Lung (tissue), 12 donors: ENCODE data around the gene TTC28. TPM values are rescaled to one million over a fixed set of nuclear protein-coding genes. Genes with fewer than 3 reads are reported as not detected.

ENCODE experiments used
- ATAC-seq: fragments of 200-7000 bp; cut with Tn5 transposase; one replicate; pipeline ENCODE4 v1.9.1; 2020; ENCODE audit warnings: moderate number of reproducible peaks; ENCODE audit not compliant: insufficient read depth, low FRiP score
- DNase-seq, 3 donors: peaks; one replicate each; pipeline ENCODE4 v3.0.0-alpha.2; 2013 to 2017
- H3K27ac ChIP-seq, 2 donors: one replicate each; pipeline ENCODE4 v1.5.1; 2013; ENCODE audit warnings: mild to moderate bottlenecking in 2 of 2, moderate library complexity in 2 of 2, control low read depth in 1 of 2, inconsistent platforms in 1 of 2, low read depth in 1 of 2, low read length in 1 of 2
- H3K27me3 ChIP-seq, 3 donors: one replicate each; pipeline ENCODE4 v1.5.1; 2013; ENCODE audit warnings: low read length in 2 of 3; ENCODE audit not compliant: control insufficient read depth in 3 of 3, insufficient read depth in 3 of 3
- H3K36me3 ChIP-seq, 4 donors: one replicate each; pipeline ENCODE4 v1.5.1; 2013; ENCODE audit warnings: low read length in 4 of 4, mild to moderate bottlenecking in 1 of 4, moderate library complexity in 1 of 4; ENCODE audit not compliant: control insufficient read depth in 4 of 4, insufficient read depth in 4 of 4
- H3K4me1 ChIP-seq, 5 donors: one replicate each; pipeline ENCODE4 v1.5.1; 2013; ENCODE audit warnings: low read length in 5 of 5, mild to moderate bottlenecking in 2 of 5, moderate library complexity in 1 of 5; ENCODE audit not compliant: control insufficient read depth in 5 of 5, insufficient read depth in 5 of 5
- H3K4me3 ChIP-seq: one replicate; pipeline ENCODE4 v1.5.1; 2013; ENCODE audit warnings: mild to moderate bottlenecking, control low read depth, moderate library complexity
- H3K9ac ChIP-seq, 2 donors: one replicate each; pipeline ENCODE4 v1.5.1; 2013; ENCODE audit warnings: low read length in 2 of 2, control low read depth in 1 of 2; ENCODE audit not compliant: insufficient read depth in 1 of 2
- H3K9me3 ChIP-seq, 4 donors: one replicate each; pipeline ENCODE4 v1.5.1; 2013; ENCODE audit warnings: low read length in 3 of 4, mild to moderate bottlenecking in 1 of 4, moderate library complexity in 1 of 4; ENCODE audit not compliant: control insufficient read depth in 4 of 4, insufficient read depth in 3 of 4
- CTCF ChIP-seq: IDR thresholded peaks from 2 replicates; pipeline ENCODE4 v1.5.1; 2012; ENCODE audit warnings: mild to moderate bottlenecking; ENCODE audit errors: control extremely low read depth, extremely low read depth
- WGBS, 2 donors: extraction: QIAGEN DNeasy Blood & Tissue Kit; methylation state at CpG; one replicate each; pipeline ENCODE4 v1.1.7; 2013; 5-methylcytosine and 5-hydroxymethylcytosine counted together
- polyA plus RNA-seq, 2 donors: library from polyadenylated mRNA; stranded (reverse); fragments of 200-250 nt; gene quantifications; one replicate each; pipeline ENCODE4 v1.2.1, GENCODE V29; 2013
- total RNA-seq, 2 donors: library from RNA; depleted of rRNA in 1 of 2; stranded (reverse); fragments of >200 nt in 1 of 2; gene quantifications; one replicate each; pipeline ENCODE4 v1.2.1, GENCODE V29; 2014 to 2021
- donor health status: control.
- donor health status: control.
- donor health status: Bipolar disorder and iron deficiency.
- donor health status: healthy.
- donor health status: DM: yes; HTN: yes; CAD: no.

TTC28 gene
- total and polyA plus RNA-seq, 4 donors, result 4.7 to 72.2 (median 24.8) TPM

- Histone ChIP-seq H3K27me3 (no peaks in the 10 kb centered on the region), H3K36me3 (peaks cover 6 to 24% (median 8%) of the 10 kb centered on the region in 4 donors), H3K9me3 (no peaks in the 10 kb centered on the region), H3K9ac (no peak overlapping the region), H3K27ac (no peak overlapping the region), H3K4me1 (peaks cover 0 to 6% (median 3%) of the 10 kb centered on the region in 5 donors), H3K4me3 (no peak overlapping the region)
- ATAC-seq (no peak), DNase-seq (peak in 1 of 3 donors; percentile 6)
- TF ChIP-seq CTCF, result no peak
- 91 to 92% methylated on average over 7 of the region's 7 CpGs for WGBS, 2 donors
Observed at GRCh38 chr22:27980424-27981148, 699.1 kb downstream of the TTC28 start.

- Histone ChIP-seq H3K9me3 (no peaks in the 10 kb centered on the region), H3K9ac (no peak overlapping the region), H3K27ac (no peak overlapping the region), H3K36me3 (peaks cover 2 to 16% (median 6%) of the 10 kb centered on the region in 4 donors), H3K4me3 (no peak overlapping the region), H3K27me3 (no peaks in the 10 kb centered on the region), H3K4me1 (peaks cover 2 to 13% (median 6%) of the 10 kb centered on the region in 5 donors)
- no peak for ATAC-seq
- 63 to 79% methylated on average over 5 of the region's 5 CpGs for WGBS, 2 donors
- TF ChIP-seq CTCF, result no peak
- DNase-seq, result peak in 1 of 3 donors; percentile 13
Observed at GRCh38 chr22:27978802-27979201, 700.8 kb downstream of the TTC28 start.

GRCh38 chr22:27978317-27978716 is 701.3 kb downstream of the TTC28 start:
- ATAC-seq, result no peak
- Histone ChIP-seq H3K9me3 (no peaks in the 10 kb centered on the region), H3K4me1 (peaks cover 2 to 13% (median 6%) of the 10 kb centered on the region in 5 donors), H3K36me3 (peaks cover 2 to 13% (median 6%) of the 10 kb centered on the region in 4 donors), H3K9ac (no peak overlapping the region), H3K4me3 (no peak overlapping the region), H3K27ac (no peak overlapping the region), H3K27me3 (no peaks in the 10 kb centered on the region)
- WGBS, 2 donors, result 83 to 84% methylated on average over 6 of the region's 6 CpGs
- DNase-seq, result no peak
- TF ChIP-seq CTCF, result no peak
